SK-N-SH (cell line): Measurements from ENCODE around the gene KCNQ5. TPM values are rescaled to one million over a fixed set of nuclear protein-coding genes. Genes with fewer than 3 reads are reported as not detected.

ENCODE experiments used
- CTCF ChIA-PET: fragments of 300-600, 350-600 bp; formaldehyde crosslinking; extraction: SDS; loops from one replicate; lab custom pipeline; 2021; lab: Yijun Ruan, JAX
- POLR2A ChIA-PET: fragments of 350-600 bp; sonication (Branson Sonifier 250); formaldehyde crosslinking; extraction: SDS; loops from one replicate; lab custom pipeline; 2020; ENCODE audit warnings: antibody characterized with exemption, inconsistent platforms; lab: Yijun Ruan, JAX
- DNase-seq: peaks from one replicate; pipeline ENCODE4 v3.0.0; 2012
- H2AFZ ChIP-seq: fragments of 200-600 bp; sonication (generic); 2 replicates; pipeline ENCODE4 v1.8.1; 2016; ENCODE audit warnings: antibody characterized with exemption, mild to moderate bottlenecking, low read depth
- H3F3A ChIP-seq: fragments of 200-600 bp; sonication (generic); replicated peaks from 2 replicates; pipeline ENCODE3; 2016; ENCODE audit warnings: antibody characterized with exemption, mild to moderate bottlenecking; ENCODE audit not compliant: insufficient read depth
- H3K27ac ChIP-seq, 2 experiments: fragments of 200-500 bp in 1 of 2; fragments of 200-600 bp in 1 of 2; sonication (Bioruptor generic) in 1 of 2; sonication (generic), shearing (Covaris generic) in 1 of 2; 2 replicates each; pipeline versions ENCODE4 v1.5.1 to v1.6.1; 2014 to 2016; ENCODE audit warnings: low read depth in 2 of 2, inconsistent platforms in 1 of 2, low read length in 1 of 2, mild to moderate bottlenecking in 1 of 2, mixed read lengths in 1 of 2
- H3K27me3 ChIP-seq: fragments of 200-600 bp; sonication (generic), shearing (Covaris generic); 2 replicates; pipeline ENCODE4 v1.6.1; 2016; ENCODE audit warnings: mixed run types; ENCODE audit not compliant: insufficient read depth
- H3K36me3 ChIP-seq, 2 experiments: fragments of 200-500 bp in 1 of 2; fragments of 200-600 bp in 1 of 2; sonication (Bioruptor generic) in 1 of 2; sonication (generic) in 1 of 2; replicated peaks in 1 of 2; 2 replicates each; pipeline versions ENCODE3 to v1.5.1; 2014 to 2016; ENCODE audit warnings: low read length in 1 of 2, mild to moderate bottlenecking in 1 of 2; ENCODE audit not compliant: insufficient read depth in 2 of 2, control insufficient read depth in 1 of 2
- H3K4me1 ChIP-seq, 2 experiments: fragments of 200-500 bp in 1 of 2; fragments of 200-600 bp in 1 of 2; sonication (Bioruptor generic) in 1 of 2; sonication (generic), shearing (Covaris generic) in 1 of 2; 2 replicates each; pipeline versions ENCODE4 v1.5.1 to v1.6.1; 2014 to 2016; ENCODE audit warnings: low read depth in 1 of 2, low read length in 1 of 2, mixed run types in 1 of 2; ENCODE audit not compliant: insufficient read depth in 2 of 2, control insufficient read depth in 1 of 2
- H3K4me2 ChIP-seq: fragments of 200-600 bp; sonication (generic), shearing (Covaris generic); 2 replicates; pipeline ENCODE4 v1.6.1; 2017; ENCODE audit warnings: mixed run types
- H3K4me3 ChIP-seq, 2 experiments: fragments of 200-500 bp in 1 of 2; fragments of 200-600 bp in 1 of 2; sonication (Bioruptor generic) in 1 of 2; sonication (generic), shearing (Covaris generic) in 1 of 2; 2 replicates each; pipeline versions ENCODE4 v1.5.1 to v1.8.1; 2014 to 2016; ENCODE audit warnings: low read depth in 2 of 2, inconsistent platforms in 1 of 2, low read length in 1 of 2, mild to moderate bottlenecking in 1 of 2, mixed read lengths in 1 of 2, moderate library complexity in 1 of 2
- H3K79me2 ChIP-seq: fragments of 200-600 bp; sonication (generic); 2 replicates; pipeline ENCODE4 v1.8.1; 2017; ENCODE audit warnings: mild to moderate bottlenecking; ENCODE audit not compliant: insufficient read depth
- H3K9ac ChIP-seq: fragments of 200-600 bp; sonication (generic); 2 replicates; pipeline ENCODE4 v1.6.1; 2017; ENCODE audit warnings: mixed run types
- H3K9me2 ChIP-seq: fragments of 200-600 bp; sonication (generic); 2 replicates; pipeline ENCODE4 v1.6.1; 2017; ENCODE audit warnings: mixed run types
- H3K9me3 ChIP-seq: fragments of 200-600 bp; sonication (generic); 2 replicates; pipeline ENCODE4 v1.6.1; 2017; ENCODE audit warnings: mixed run types, mild to moderate bottlenecking, moderate library complexity
- H4K20me1 ChIP-seq: fragments of 200-600 bp; sonication (generic); 2 replicates; pipeline ENCODE4 v1.6.1; 2017; ENCODE audit warnings: mild to moderate bottlenecking, mixed run types; ENCODE audit not compliant: insufficient read depth
- CHD2 ChIP-seq: fragments of 150-350 bp; IDR thresholded peaks from 2 replicates; pipeline ENCODE4 v1.6.1; 2018; ENCODE audit warnings: low read length; ENCODE audit not compliant: partially characterized antibody
- CTCF ChIP-seq: fragments of 200-600 bp; sonication (generic); IDR thresholded peaks from 2 replicates; pipeline ENCODE4 v1.6.1; 2017; ENCODE audit warnings: antibody characterized with exemption, mild to moderate bottlenecking, moderate library complexity
- EP300 ChIP-seq, 2 experiments: IDR thresholded peaks; 2 replicates each; pipeline versions ENCODE4 v1.4.0 to v1.6.1; 2012; ENCODE audit warnings: borderline replicate concordance in 1 of 2, low read depth in 1 of 2, low read length in 1 of 2
- EZH2phosphoT487 ChIP-seq: fragments of 200-600 bp; sonication (generic); IDR thresholded peaks from 2 replicates; pipeline ENCODE4 v1.6.1; 2017; ENCODE audit warnings: low read depth, mixed run types, mild to moderate bottlenecking, antibody characterized with exemption, moderate library complexity, borderline replicate concordance
- GABPA ChIP-seq: IDR thresholded peaks from 2 replicates; pipeline ENCODE4 v1.4.0; 2012; ENCODE audit warnings: low read depth, mild to moderate bottlenecking
- JUND ChIP-seq: IDR thresholded peaks from 2 replicates; pipeline ENCODE4 v1.4.0; 2012
- MEF2A ChIP-seq: IDR thresholded peaks from 2 replicates; pipeline ENCODE4 v1.4.0; 2012; ENCODE audit warnings: low read depth, borderline replicate concordance
- MXI1 ChIP-seq: IDR thresholded peaks from 2 replicates; pipeline ENCODE4 v1.6.1; 2012; ENCODE audit warnings: mild to moderate bottlenecking, low read depth, low read length, improper control_type of control experiment
- NFIC ChIP-seq: IDR thresholded peaks from 2 replicates; pipeline ENCODE4 v1.4.0; 2012; ENCODE audit warnings: borderline replicate concordance
- NRF1 ChIP-seq: IDR thresholded peaks from 2 replicates; pipeline ENCODE4 v1.6.1; 2012; ENCODE audit warnings: low read depth, mild to moderate bottlenecking, low read length
- PBX3 ChIP-seq: IDR thresholded peaks from 2 replicates; pipeline ENCODE4; 2012
- RAD21 ChIP-seq: IDR thresholded peaks from 2 replicates; pipeline ENCODE4 v1.6.1; 2012; ENCODE audit warnings: mild to moderate bottlenecking, low read length
- RCOR1 ChIP-seq: fragments of 150-350 bp; IDR thresholded peaks from 2 replicates; pipeline ENCODE4 v1.6.1; 2017; ENCODE audit warnings: antibody characterized with exemption, low read length
- RFX5 ChIP-seq: IDR thresholded peaks from 2 replicates; pipeline ENCODE4 v1.6.1; 2012; ENCODE audit warnings: mild to moderate bottlenecking, improper control_type of control experiment, low read length
- RXRA ChIP-seq: IDR thresholded peaks from 2 replicates; pipeline ENCODE4 v1.4.0; 2012; ENCODE audit warnings: low read depth, mild to moderate bottlenecking, borderline replicate concordance
- SMC3 ChIP-seq: IDR thresholded peaks from 2 replicates; pipeline ENCODE4 v1.6.1; 2012; ENCODE audit warnings: low read depth, low read length, improper control_type of control experiment
- TAF1 ChIP-seq: IDR thresholded peaks from 2 replicates; pipeline ENCODE4 v1.6.1; 2012; ENCODE audit warnings: low read depth, mild to moderate bottlenecking, low read length, moderate library complexity, borderline replicate concordance
- TCF12 ChIP-seq: IDR thresholded peaks from 2 replicates; pipeline ENCODE4 v1.4.0; 2012
- TEAD4 ChIP-seq: IDR thresholded peaks from 2 replicates; pipeline ENCODE4 v1.4.0; 2012; ENCODE audit warnings: mild to moderate bottlenecking, borderline replicate concordance; ENCODE audit not compliant: insufficient read depth
- USF2 ChIP-seq: fragments of 150-350 bp; IDR thresholded peaks from 2 replicates; pipeline ENCODE4 v1.6.1; 2017; ENCODE audit warnings: antibody characterized with exemption, low read length, low read depth, borderline replicate concordance
- WGBS: methylation state at CpG from one replicate; pipeline ENCODE4 v1.1.6; 2017; ENCODE audit warnings: low lambda C conversion rate; 5-methylcytosine and 5-hydroxymethylcytosine counted together
- polyA plus RNA-seq, 3 experiments: library from polyadenylated mRNA; depleted of rRNA; stranded (reverse); fragments of >200 nt; gene quantifications; 2 replicates each; pipeline ENCODE4 v1.2.3, GENCODE V29; 2012

Gene KCNQ5
- polyA plus RNA-seq, 1 of the 3 experiments (the other 2 are of a cell fraction): 3.2 TPM

- Histone ChIP-seq H3K36me3 (peaks cover 0 to 12% of the 10 kb centered on the region in 2 experiments), H3K4me1 (no peaks in the 10 kb centered on the region), H3K9me3 (no peaks in the 10 kb centered on the region), H3K4me3 (no peak overlapping the region), H3K9ac (no peak overlapping the region), H3K4me2 (no peak overlapping the region), H3F3A (no peaks in the 10 kb centered on the region), H4K20me1 (no peaks in the 10 kb centered on the region), H3K79me2 (no peaks in the 10 kb centered on the region), H2AFZ (no peak overlapping the region), H3K9me2 (no peaks in the 10 kb centered on the region), H3K27me3 (no peaks in the 10 kb centered on the region), H3K27ac (no peak overlapping the region)
- no peak for DNase-seq
- ChIA-PET CTCF (interaction anchor here (0.8 kb wide), 2 partner anchors 12 to 13 kb away, joined by 3 to 4 read pairs; no protein-coding TSS in a partner anchor), POLR2A (no interaction called here)
- TF ChIP-seq TEAD4 (no peak), PBX3 (no peak), CHD2 (no peak), TAF1 (no peak), USF2 (no peak), EZH2phosphoT487 (no peak), RFX5 (no peak)
- WGBS: 75% methylated on average over 4 of the region's 4 CpGs
These were observed 547.2 kb downstream of the KCNQ5 start for GRCh38 chr6:73169111-73169510.

DNA sequence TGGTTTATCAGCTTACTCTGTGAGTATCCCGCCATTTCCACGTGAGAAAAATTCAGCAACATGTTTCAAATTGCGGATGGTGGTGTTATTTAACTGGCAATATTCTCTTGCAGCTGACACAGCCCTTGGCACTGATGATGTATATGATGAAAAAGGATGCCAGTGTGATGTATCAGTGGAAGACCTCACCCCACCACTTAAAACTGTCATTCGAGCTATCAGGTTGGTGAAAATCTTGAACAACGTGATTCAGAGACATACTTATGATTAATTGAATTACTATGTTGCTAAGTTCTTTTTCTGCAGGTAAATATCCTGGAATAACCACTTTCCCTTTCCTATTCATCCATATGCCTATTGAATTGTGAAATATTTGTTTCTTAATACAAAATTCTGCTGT lies 547.8 kb downstream of the KCNQ5 start:
- TF ChIP-seq TAF1: no peak
- TF ChIP-seq TCF12: no peak
- TF ChIP-seq EP300 (IDR thresholded peaks at IDR 0.05; ENCODE audit: borderline replicate concordance in 1 of 2, low read depth in 1 of 2, low read length in 1 of 2): no peak
- no peak for TF ChIP-seq NRF1
- no peak for TF ChIP-seq MEF2A
- no peak for TF ChIP-seq GABPA
- TF ChIP-seq RAD21: no peak
- no peak for TF ChIP-seq MXI1
- TF ChIP-seq RXRA: no peak
- no peak for TF ChIP-seq RCOR1
- TF ChIP-seq CTCF: no peak
- no peak for TF ChIP-seq SMC3
- TF ChIP-seq NFIC: no peak
- TF ChIP-seq JUND: no peak
- Histone ChIP-seq H3K4me2 (no peak overlapping the region), H3K9ac (no peak overlapping the region), H3K36me3 (peaks cover 0 to 12% of the 10 kb centered on the region in 2 experiments), H3K4me1 (no peaks in the 10 kb centered on the region), H3K27ac (no peak overlapping the region), H3F3A (no peaks in the 10 kb centered on the region), H3K9me2 (no peaks in the 10 kb centered on the region), H4K20me1 (no peaks in the 10 kb centered on the region), H3K79me2 (no peaks in the 10 kb centered on the region), H2AFZ (no peak overlapping the region), H3K27me3 (no peaks in the 10 kb centered on the region), H3K4me3 (no peak overlapping the region), H3K9me3 (no peaks in the 10 kb centered on the region)
- CTCF ChIA-PET: interaction anchor here (0.8 kb wide), 2 partner anchors 12 kb away, joined by 3 to 4 read pairs; no protein-coding TSS in a partner anchor
- no peak for DNase-seq
- POLR2A ChIA-PET: no interaction called here
- WGBS: 90% methylated on average over 5 of the region's 5 CpGs
